Measurements from ENCODE around the gene MIB2.

- TF ChIP-seq POU2F2 (IDR thresholded peaks at IDR 0.05; ENCODE audit: low read depth, low read length) (no peak), POLR2A (IDR thresholded peaks at IDR 0.05; ENCODE audit: low read depth, low read length) (no peak), POLR2AphosphoS5 (IDR thresholded peaks at IDR 0.05; ENCODE audit: low read depth, low read length) (no peak), SPI1 (IDR thresholded peaks at IDR 0.05; ENCODE audit: low read depth, low read length) (no peak), TAF1 (IDR thresholded peaks at IDR 0.05; ENCODE audit: low read depth, low read length) (no peak)
Observed at GRCh38 chr1:1664941-1665814, 49.9 kb downstream of the MIB2 start.

Measured in GM12891 (cell line).